Fibroblast of skin of right quadriceps (primary cell): ENCODE results near the gene APC2.

ENCODE experiments used
- DNase-seq: peaks from one replicate; pipeline ENCODE4 v3.0.0-alpha.2; 2013

APC2 gene

GRCh38 chr19:1449467-1450442 is at the start of gene APC2:
APC2 (plus strand) TSS chr19:1450121; CDS start chr19:1453002, 2,881 bp downstream.
- peak; percentile 64 for DNase-seq

- DNase-seq = no peak
These were observed 49.4 kb upstream of the APC2 start for GRCh38 chr19:1400281-1401137.

- DNase-seq = peak; percentile 39
These were observed 48.6 kb upstream of the APC2 start, which contains the start of gene GAMT for GRCh38 chr19:1401138-1401888. GAMT (minus strand) TSS chr19:1401542; CDS start chr19:1401476, 66 bp downstream.

GRCh38 chr19:1401889-1402217 is 48.1 kb upstream of the APC2 start:
- no peak for DNase-seq

GRCh38 chr19:1402411-1403070 is 47.4 kb upstream of the APC2 start:
- no peak for DNase-seq

GRCh38 chr19:1406774-1407527 is 43.0 kb upstream of the APC2 start:
- peak; percentile 99 for DNase-seq

- peak; percentile 22 for DNase-seq
These were observed 42.2 kb upstream of the APC2 start, which contains the start of gene DAZAP1 for GRCh38 chr19:1407528-1408299. DAZAP1 (plus strand) TSS chr19:1407586; CDS start chr19:1407774, 188 bp downstream.

- DNase-seq = peak; percentile 35
These were observed 41.4 kb upstream of the APC2 start for GRCh38 chr19:1408300-1409203.

GRCh38 chr19:1409204-1410005 is 40.5 kb upstream of the APC2 start:
- no peak for DNase-seq

- no peak for DNase-seq
These were observed 39.7 kb upstream of the APC2 start for GRCh38 chr19:1410136-1410786.

GRCh38 chr19:1410789-1411188 is 39.1 kb upstream of the APC2 start:
- no peak for DNase-seq

GRCh38 chr19:1411255-1412191 is 38.4 kb upstream of the APC2 start:
- DNase-seq = no peak

- no peak for DNase-seq
These were observed 37.5 kb upstream of the APC2 start for GRCh38 chr19:1412323-1412923.

GRCh38 chr19:1412995-1413800 is 36.7 kb upstream of the APC2 start:
- no peak for DNase-seq
